ENCODE results near the gene CPSF4.
A peak's percentile ranks its signal among the peaks of the same experiment; 100 is the strongest.

The CPSF4 gene

DNA sequence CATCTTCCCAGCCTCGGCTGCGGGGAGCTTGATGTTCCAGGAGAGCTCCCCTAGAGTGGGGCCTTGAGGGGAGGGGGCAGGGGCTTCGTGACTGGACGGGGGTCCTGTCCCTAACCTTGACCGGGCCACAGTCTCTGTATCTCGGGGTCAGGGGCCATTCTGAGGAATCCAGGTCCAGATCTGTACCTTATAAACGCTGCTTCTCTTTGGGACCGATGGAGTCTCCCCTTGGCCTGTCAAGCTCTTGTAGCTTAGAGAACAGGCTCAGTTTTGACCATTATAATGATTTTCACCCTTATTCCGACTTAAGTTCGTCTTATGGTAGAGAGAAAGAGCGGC, 66.5 kb downstream of the CPSF4 start:
- peaks cover 3% of the 10 kb centered on the region for H3K36me3 Mint-ChIP-seq
- no peaks in the 10 kb centered on the region for H3K27me3 Mint-ChIP-seq
- peak overlapping the region; percentile 100 for H3K27ac Mint-ChIP-seq
- no peaks in the 10 kb centered on the region for H3K9me3 Mint-ChIP-seq (ENCODE audit: low read depth)
- H3K4me1 Mint-ChIP-seq (ENCODE audit: low read depth), result peaks cover 26% of the 10 kb centered on the region
- peak overlapping the region; percentile 100 for H3K4me3 Mint-ChIP-seq

All from activated naive CD8-positive, alpha-beta T cell (primary cell).